Measurements from ENCODE around the gene SH3TC1.

Gene SH3TC1

GRCh38 chr4:8198906-8199593 is at the start of gene SH3TC1:
Gene SH3TC1 (plus strand): TSS chr4:8199290. CDS start chr4:8205195, 5,905 bp downstream.
- DNase-seq, result peak; percentile 77

- no peak for DNase-seq
Measured at GRCh38 chr4:8149664-8150063, 49.4 kb upstream of the SH3TC1 start.

GRCh38 chr4:8150152-8151090 is 48.7 kb upstream of the SH3TC1 start:
- no peak for DNase-seq

GRCh38 chr4:8151165-8151650 is 47.9 kb upstream of the SH3TC1 start:
- DNase-seq, result no peak

- DNase-seq, result no peak
Measured at GRCh38 chr4:8152090-8152864, 46.8 kb upstream of the SH3TC1 start.

- no peak for DNase-seq
Measured at GRCh38 chr4:8152865-8153257, 46.2 kb upstream of the SH3TC1 start.

- no peak for DNase-seq
Measured at GRCh38 chr4:8153441-8153840, 45.6 kb upstream of the SH3TC1 start.

- DNase-seq, result no peak
Measured at GRCh38 chr4:8155048-8155447, 44.0 kb upstream of the SH3TC1 start.

GRCh38 chr4:8155660-8156421 is 43.2 kb upstream of the SH3TC1 start:
- DNase-seq, result no peak

GRCh38 chr4:8156617-8157016 is 42.5 kb upstream of the SH3TC1 start:
- no peak for DNase-seq

GRCh38 chr4:8157496-8157895 is 41.6 kb upstream of the SH3TC1 start:
- peak; percentile 18 for DNase-seq

- DNase-seq, result peak; percentile 7
Measured at GRCh38 chr4:8157944-8158709, 41.0 kb upstream of the SH3TC1 start.

- peak; percentile 98 for DNase-seq
Measured at GRCh38 chr4:8158710-8159536, 40.2 kb upstream of the SH3TC1 start, which contains the start of gene ABLIM2. Gene ABLIM2 (minus strand): TSS chr4:8158813. CDS start chr4:8158689, 124 bp downstream.

GRCh38 chr4:8159537-8160232 is 39.4 kb upstream of the SH3TC1 start:
- no peak for DNase-seq

- DNase-seq, result no peak
Measured at GRCh38 chr4:8160233-8160560, 38.9 kb upstream of the SH3TC1 start.

GRCh38 chr4:8160572-8160971 is 38.5 kb upstream of the SH3TC1 start:
- no peak for DNase-seq

GRCh38 chr4:8162625-8163024 is 36.5 kb upstream of the SH3TC1 start:
- DNase-seq, result no peak

- no peak for DNase-seq
Measured at GRCh38 chr4:8163026-8163425, 36.1 kb upstream of the SH3TC1 start.

- DNase-seq, result no peak
Measured at GRCh38 chr4:8163436-8164193, 35.5 kb upstream of the SH3TC1 start.

Measured in stimulated activated CD4-positive, alpha-beta T cell treated with anti-CD3 and anti-CD28 coated beads, Interleukin-15, amount 100 ng/mL, for 24 hours (primary cell).